Vein endothelial cell (primary cell): Measurements from ENCODE around the gene PCDHA1. TPM values are rescaled to one million over a fixed set of nuclear protein-coding genes. Genes with fewer than 3 reads are reported as not detected.

Source experiments
- small RNA-seq: library from RNA; depleted of rRNA; stranded (forward); fragments of <200 nt; gene quantifications from one replicate; pipeline ENCODE3, GENCODE V24; 2012
- total RNA-seq: library from RNA; depleted of rRNA; stranded (reverse); fragments of >200 nt; gene quantifications from 2 replicates; pipeline ENCODE4 v1.2.3, GENCODE V29; 2012

The PCDHA1 gene
- total RNA-seq, 1 donor: not detected

DNA sequence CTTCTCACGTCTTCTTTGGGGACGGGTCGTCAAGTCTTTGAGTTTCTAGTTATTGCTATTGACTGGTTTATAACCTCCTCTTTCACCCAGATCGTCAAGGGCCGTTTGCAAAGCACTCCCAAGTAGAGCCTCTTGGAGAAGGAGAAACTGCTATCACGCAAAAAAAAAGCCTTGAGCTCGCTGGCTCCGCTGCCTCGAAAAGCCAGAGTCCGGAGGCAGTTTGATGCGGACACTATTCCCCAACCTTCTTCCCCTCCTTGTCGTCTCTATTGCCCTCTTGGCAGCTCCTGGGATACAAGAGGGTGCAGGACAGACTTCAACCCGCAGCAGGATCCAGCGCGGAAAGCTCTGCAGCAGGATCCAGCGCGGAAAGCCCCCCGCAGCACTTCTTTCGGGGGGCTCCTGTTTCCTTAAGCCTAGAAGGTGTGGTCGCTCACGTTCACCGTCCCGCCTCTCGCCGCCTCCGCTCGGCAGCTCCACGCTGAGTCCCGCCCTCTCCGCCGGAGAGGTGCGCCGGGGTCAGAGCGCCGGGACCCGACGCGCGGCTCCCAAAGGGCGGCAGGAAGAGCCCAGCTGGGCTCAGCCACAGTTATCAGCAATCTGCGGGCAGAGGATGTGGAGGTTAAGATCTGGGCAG lies 140.0 kb downstream of the PCDHA1 start, which contains the start of gene PCDHAC1:
Gene PCDHAC1, plus strand, starts transcription at position 494 of the 637 bp plus-strand sequence. CDS start 594 bp downstream, outside the sequence.

DNA sequence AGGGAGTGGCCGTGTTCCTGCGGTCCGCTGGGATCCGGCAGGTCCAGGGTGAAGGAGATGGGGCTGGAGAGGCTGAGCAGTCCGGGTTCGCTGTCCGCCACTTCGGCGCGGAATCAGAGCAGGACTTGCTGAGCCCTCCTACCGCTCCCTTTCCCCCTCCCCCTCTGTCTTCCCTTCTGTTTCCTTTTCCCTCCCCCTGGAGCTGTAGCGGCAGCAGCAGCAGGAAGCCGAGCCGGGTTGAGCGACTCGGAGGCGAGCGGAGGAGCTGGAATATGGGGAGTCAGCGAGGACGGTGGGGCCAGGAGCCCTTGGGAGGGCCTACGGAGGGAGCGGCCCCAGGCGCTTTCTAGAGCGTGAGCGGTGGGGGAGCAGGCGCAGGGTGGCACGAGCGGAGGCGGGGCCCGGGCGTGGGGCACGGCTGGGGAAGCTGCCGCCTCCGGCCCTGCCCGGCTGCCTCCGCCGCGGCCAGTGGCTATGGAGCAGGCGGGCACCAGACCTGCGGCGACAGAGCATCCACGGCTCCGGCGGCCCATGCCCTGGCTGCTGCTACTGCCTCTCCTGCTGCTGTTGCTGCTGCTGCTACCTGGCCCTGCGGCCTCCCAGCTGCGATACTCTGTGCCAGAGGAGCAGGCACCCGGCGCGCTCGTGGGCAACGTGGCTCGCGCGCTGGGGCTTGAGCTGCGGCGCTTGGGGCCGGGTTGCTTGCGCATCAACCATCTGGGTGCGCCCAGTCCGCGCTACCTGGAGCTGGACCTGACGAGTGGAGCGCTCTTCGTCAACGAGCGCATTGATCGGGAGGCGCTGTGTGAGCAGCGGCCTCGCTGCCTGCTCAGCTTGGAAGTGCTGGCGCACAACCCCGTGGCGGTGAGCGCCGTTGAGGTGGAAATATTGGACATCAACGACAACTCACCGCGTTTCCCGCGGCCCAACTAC lies 180.6 kb downstream of the PCDHA1 start, which contains the start of gene PCDHAC2:
Gene PCDHAC2, plus strand, starts transcription at position 184 of the 933 bp plus-strand sequence. Its CDS starts 291 bp downstream, at position 475.

DNA sequence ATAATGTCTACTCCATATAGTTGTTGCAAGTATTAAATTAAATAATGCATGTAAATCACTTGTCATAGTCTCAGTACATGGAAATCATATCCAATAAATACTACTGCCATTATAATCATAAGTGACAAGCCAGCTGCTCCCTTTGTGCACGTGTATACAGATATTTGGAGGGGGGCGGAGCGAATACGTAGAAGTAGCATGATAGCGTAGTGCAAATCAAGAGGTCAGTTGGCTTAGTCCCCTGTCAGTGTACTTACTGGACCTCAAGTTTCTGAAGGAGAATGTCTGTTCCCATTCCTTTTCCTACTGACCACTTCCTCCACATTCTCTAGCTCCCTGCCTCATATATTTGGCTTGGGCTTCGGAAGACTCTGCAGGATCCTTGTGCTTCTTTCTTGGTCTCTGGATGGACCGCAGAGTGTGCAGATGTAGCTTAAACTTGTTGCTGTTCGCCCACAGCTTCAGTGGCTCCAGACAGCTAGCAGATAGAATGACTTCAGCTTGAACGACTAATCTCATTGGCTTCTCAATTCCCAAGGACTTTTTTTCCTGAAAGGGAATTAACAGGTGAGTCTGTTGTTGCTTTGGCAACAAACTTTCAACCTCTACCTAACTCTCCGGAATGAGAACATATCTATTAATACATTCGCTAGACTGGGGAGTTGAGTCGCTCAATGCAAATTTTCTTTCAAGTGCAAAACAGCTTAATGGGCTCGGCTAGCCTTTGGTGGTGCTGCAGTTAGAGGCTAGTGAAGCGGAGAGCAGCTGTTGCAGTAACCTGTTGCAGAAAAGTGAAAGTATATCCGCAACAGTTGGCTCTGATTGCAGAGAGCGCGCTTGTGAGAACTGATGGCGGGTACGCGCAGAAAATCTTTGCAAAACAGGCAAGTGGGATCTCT lies 264.9 kb downstream of the PCDHA1 start, which contains the start of gene PCDHB1:
Gene PCDHB1, plus strand, starts transcription at position 753 of the 899 bp plus-strand sequence. Its CDS starts 97 bp downstream, at position 850.

Small RNA genes lying within 50 kb of the gene (small RNA-seq; reads per million reads assigned to genes)
- not detected for gene AC010223.1

Other genes starting within 250 kb of the PCDHA1 start
- gene EIF4EBP3, start 238.5 kb upstream of the PCDHA1 start, total RNA-seq: 0.38 and 1.3 TPM in 2 replicates
- 21.2 and 23.5 TPM in 2 replicates for gene SRA1, start 228.7 kb upstream of the PCDHA1 start, total RNA-seq
- 7.3 and 9.5 TPM in 2 replicates for gene APBB3, start 221.5 kb upstream of the PCDHA1 start, total RNA-seq
- 24.8 and 30.7 TPM in 2 replicates for gene SLC35A4, start 221.3 kb upstream of the PCDHA1 start, total RNA-seq
- 0.57 TPM in 1 of 2 replicates, not detected in the other for gene CD14, start 153.0 kb upstream of the PCDHA1 start, total RNA-seq
- gene TMCO6, start 146.7 kb upstream of the PCDHA1 start, total RNA-seq: 9.8 and 20.6 TPM in 2 replicates
- gene NDUFA2, start 138.5 kb upstream of the PCDHA1 start, total RNA-seq: 24.4 and 30.4 TPM in 2 replicates
- gene IK, start 138.3 kb upstream of the PCDHA1 start, total RNA-seq: 72.5 and 85.6 TPM in 2 replicates
- gene WDR55, start 121.2 kb upstream of the PCDHA1 start, total RNA-seq: 28.4 and 28.8 TPM in 2 replicates
- gene DND1, start 112.6 kb upstream of the PCDHA1 start, total RNA-seq: 0.38 TPM in 1 of 2 replicates, not detected in the other
- gene HARS1, start 94.8 kb upstream of the PCDHA1 start, total RNA-seq: 48.7 and 60.9 TPM in 2 replicates
- gene HARS2, start 94.7 kb upstream of the PCDHA1 start, total RNA-seq: 31.7 and 39.1 TPM in 2 replicates
- 25.2 and 32.4 TPM in 2 replicates for gene ZMAT2, start 85.7 kb upstream of the PCDHA1 start, total RNA-seq
- under 0.01 TPM in 1 of 2 replicates, not detected in the other for gene PCDHA2, start 8.7 kb downstream of the PCDHA1 start, total RNA-seq
- under 0.01 and 0.19 TPM in 2 replicates for gene PCDHA3, start 14.9 kb downstream of the PCDHA1 start, total RNA-seq
- gene PCDHA4, start 20.9 kb downstream of the PCDHA1 start, total RNA-seq: 0.10 and 0.33 TPM in 2 replicates
- gene PCDHA5, start 35.5 kb downstream of the PCDHA1 start, total RNA-seq: under 0.01 and 0.10 TPM in 2 replicates
- 0.19 and 0.33 TPM in 2 replicates for gene PCDHA6, start 41.8 kb downstream of the PCDHA1 start, total RNA-seq
- 0.19 and 0.33 TPM in 2 replicates for gene PCDHA7, start 48.1 kb downstream of the PCDHA1 start, total RNA-seq
- under 0.01 TPM in 1 of 2 replicates, not detected in the other for gene PCDHA8, start 55.0 kb downstream of the PCDHA1 start, total RNA-seq
- gene PCDHA9, start 62.2 kb downstream of the PCDHA1 start, total RNA-seq: under 0.01 TPM in 2 replicates
- under 0.01 and 0.19 TPM in 2 replicates for gene PCDHA10, start 69.8 kb downstream of the PCDHA1 start, total RNA-seq
- gene PCDHA11, start 82.8 kb downstream of the PCDHA1 start, total RNA-seq: under 0.01 and 0.10 TPM in 2 replicates
- gene PCDHA12, start 89.2 kb downstream of the PCDHA1 start, total RNA-seq: under 0.01 TPM in 1 of 2 replicates, not detected in the other
- not detected in 2 replicates for gene PCDHA13, start 96.0 kb downstream of the PCDHA1 start, total RNA-seq
- 0.10 and 0.33 TPM in 2 replicates for gene PCDHAC1, start 140.2 kb downstream of the PCDHA1 start, total RNA-seq
- 0.33 and 1.9 TPM in 2 replicates for gene PCDHAC2, start 180.3 kb downstream of the PCDHA1 start, total RNA-seq